ENCODE measurements around the gene ASIP. TPM values are rescaled to one million over a fixed set of nuclear protein-coding genes. Genes with fewer than 3 reads are reported as not detected.

ASIP gene
- total RNA-seq, 1 donor from 2014 or later = not detected

GRCh38 chr20:34274694-34275093, 33.5 kb downstream of the ASIP start:
- Histone ChIP-seq H3K36me3 (no peaks in the 10 kb centered on the region), H4K20me1 (ENCODE audit: low read depth) (peaks cover 3% of the 10 kb centered on the region), H3K4me2 (no peak overlapping the region), H3K79me2 (ENCODE audit: low read depth) (no peaks in the 10 kb centered on the region), H3K9me3 (ENCODE audit: low read depth) (no peaks in the 10 kb centered on the region), H3K27ac (no peak overlapping the region), H3F3A (ENCODE audit: low read depth) (peaks cover 8% of the 10 kb centered on the region), H3K4me3 (no peak overlapping the region), H3K27me3 (no peaks in the 10 kb centered on the region), H3K9ac (no peak overlapping the region), H2AFZ (replicated peaks) (no peak overlapping the region), H3K4me1 (no peaks in the 10 kb centered on the region)
- no peaks in the 10 kb centered on the region for H3K4me1 Mint-ChIP-seq
- H3K4me3 Mint-ChIP-seq = no peak overlapping the region
- no peak for DNase-seq (ENCODE audit: low spot score)
- H3K27ac Mint-ChIP-seq = no peak overlapping the region
- peaks cover 2% of the 10 kb centered on the region for H3K27me3 Mint-ChIP-seq (ENCODE audit: insufficient read depth, low read depth)
- peaks cover 26% of the 10 kb centered on the region for H3K36me3 Mint-ChIP-seq
- no peaks in the 10 kb centered on the region for H3K9me3 Mint-ChIP-seq
- TF ChIP-seq EZH2 (IDR thresholded peaks at IDR 0.05) (no peak), EZH2phosphoT487 (IDR thresholded peaks at IDR 0.05) (no peak)
- TF ChIP-seq, protein P1, sequence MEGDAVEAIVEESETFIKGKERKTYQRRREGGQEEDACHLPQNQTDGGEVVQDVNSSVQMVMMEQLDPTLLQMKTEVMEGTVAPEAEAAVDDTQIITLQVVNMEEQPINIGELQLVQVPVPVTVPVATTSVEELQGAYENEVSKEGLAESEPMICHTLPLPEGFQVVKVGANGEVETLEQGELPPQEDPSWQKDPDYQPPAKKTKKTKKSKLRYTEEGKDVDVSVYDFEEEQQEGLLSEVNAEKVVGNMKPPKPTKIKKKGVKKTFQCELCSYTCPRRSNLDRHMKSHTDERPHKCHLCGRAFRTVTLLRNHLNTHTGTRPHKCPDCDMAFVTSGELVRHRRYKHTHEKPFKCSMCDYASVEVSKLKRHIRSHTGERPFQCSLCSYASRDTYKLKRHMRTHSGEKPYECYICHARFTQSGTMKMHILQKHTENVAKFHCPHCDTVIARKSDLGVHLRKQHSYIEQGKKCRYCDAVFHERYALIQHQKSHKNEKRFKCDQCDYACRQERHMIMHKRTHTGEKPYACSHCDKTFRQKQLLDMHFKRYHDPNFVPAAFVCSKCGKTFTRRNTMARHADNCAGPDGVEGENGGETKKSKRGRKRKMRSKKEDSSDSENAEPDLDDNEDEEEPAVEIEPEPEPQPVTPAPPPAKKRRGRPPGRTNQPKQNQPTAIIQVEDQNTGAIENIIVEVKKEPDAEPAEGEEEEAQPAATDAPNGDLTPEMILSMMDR (IDR thresholded peaks at IDR 0.05) = no peak

- H3K27ac ChIP-seq = no peak overlapping the region
- H3K9ac ChIP-seq = no peak overlapping the region
- no peaks in the 10 kb centered on the region for H3F3A ChIP-seq (ENCODE audit: low read depth)
- peaks cover 2% of the 10 kb centered on the region for H3K27me3 Mint-ChIP-seq (ENCODE audit: insufficient read depth, low read depth)
- H3K4me1 ChIP-seq = no peaks in the 10 kb centered on the region
- no peak overlapping the region for H3K4me2 ChIP-seq
- TF ChIP-seq EZH2phosphoT487 (IDR thresholded peaks at IDR 0.05) (no peak), EZH2 (IDR thresholded peaks at IDR 0.05) (no peak)
- TF ChIP-seq, protein P1 (IDR thresholded peaks at IDR 0.05) = no peak
- no peaks in the 10 kb centered on the region for H3K79me2 ChIP-seq (ENCODE audit: low read depth)
- no peak overlapping the region for H3K4me3 ChIP-seq
- no peaks in the 10 kb centered on the region for H3K36me3 ChIP-seq
- H3K9me3 Mint-ChIP-seq = no peaks in the 10 kb centered on the region
- H3K4me1 Mint-ChIP-seq = no peaks in the 10 kb centered on the region
- H3K4me3 Mint-ChIP-seq = no peak overlapping the region
- H3K36me3 Mint-ChIP-seq = peaks cover 39% of the 10 kb centered on the region
- no peaks in the 10 kb centered on the region for H3K27me3 ChIP-seq
- H3K27ac Mint-ChIP-seq = peak overlapping the region; percentile 8
- H2AFZ ChIP-seq (replicated peaks) = no peak overlapping the region
- no peaks in the 10 kb centered on the region for H3K9me3 ChIP-seq (ENCODE audit: low read depth)
- H4K20me1 ChIP-seq (ENCODE audit: low read depth) = no peaks in the 10 kb centered on the region
- DNase-seq (ENCODE audit: low spot score) = no peak
Observed at GRCh38 chr20:34281177-34281576, 40.0 kb downstream of the ASIP start.

- no peak overlapping the region for H3K9ac ChIP-seq
- H2AFZ ChIP-seq (replicated peaks) = no peak overlapping the region
- H3K27ac Mint-ChIP-seq = peak overlapping the region; percentile 90
- no peaks in the 10 kb centered on the region for H3K4me1 ChIP-seq
- peaks cover 2% of the 10 kb centered on the region for H3K27me3 Mint-ChIP-seq (ENCODE audit: insufficient read depth, low read depth)
- H3K79me2 ChIP-seq (ENCODE audit: low read depth) = no peaks in the 10 kb centered on the region
- H3F3A ChIP-seq (ENCODE audit: low read depth) = no peaks in the 10 kb centered on the region
- no peak overlapping the region for H3K27ac ChIP-seq
- no peaks in the 10 kb centered on the region for H3K4me1 Mint-ChIP-seq
- no peaks in the 10 kb centered on the region for H3K36me3 ChIP-seq
- no peaks in the 10 kb centered on the region for H3K9me3 Mint-ChIP-seq
- H3K9me3 ChIP-seq (ENCODE audit: low read depth) = no peaks in the 10 kb centered on the region
- H3K27me3 ChIP-seq = no peaks in the 10 kb centered on the region
- H3K4me3 ChIP-seq = no peak overlapping the region
- TF ChIP-seq, protein P1 (IDR thresholded peaks at IDR 0.05) = no peak
- TF ChIP-seq EZH2 (IDR thresholded peaks at IDR 0.05) = no peak
- TF ChIP-seq EZH2phosphoT487 (IDR thresholded peaks at IDR 0.05) = no peak
- peaks cover 40% of the 10 kb centered on the region for H3K36me3 Mint-ChIP-seq
- no peak overlapping the region for H3K4me3 Mint-ChIP-seq
- no peak overlapping the region for H3K4me2 ChIP-seq
- DNase-seq (ENCODE audit: low spot score) = no peak
- no peaks in the 10 kb centered on the region for H4K20me1 ChIP-seq (ENCODE audit: low read depth)
Observed at GRCh38 chr20:34282041-34282440, 40.8 kb downstream of the ASIP start.

Data from neural progenitor cell (in vitro differentiated cells).